K562 (cell line): ENCODE measurements around the gene ENTR1.

Experiments
- CCAR2 ChIP-seq: fragments of 200-400 bp; formaldehyde crosslinking; IDR thresholded peaks from 2 replicates; pipeline ENCODE4 v1.6.1; 2017; ENCODE audit warnings: mild to moderate bottlenecking, low read depth, low read length
- POLR2A ChIP-seq: fragments of 450-650 bp; conservative IDR thresholded peaks from 2 replicates; pipeline ENCODE4 v1.6.1; 2016
- SAFB ChIP-seq: fragments of 200-400 bp; formaldehyde crosslinking; IDR thresholded peaks from 2 replicates; pipeline ENCODE4 v1.6.1; 2017; ENCODE audit warnings: low read depth, low read length, borderline replicate concordance
- ZBTB7A ChIP-seq: IDR thresholded peaks from 2 replicates; pipeline ENCODE4 v1.6.1; 2011; ENCODE audit warnings: low read depth, mild to moderate bottlenecking, low read length, moderate library complexity, borderline replicate concordance; ENCODE audit not compliant: control insufficient read depth

GRCh38 chr9:136448655-136449054 is 38.2 kb upstream of the ENTR1 start:
- TF ChIP-seq POLR2A = no peak
- no peak for TF ChIP-seq SAFB
- TF ChIP-seq CCAR2 = no peak
- TF ChIP-seq ZBTB7A = no peak
